ENCODE measurements around the gene AGAP2. TPM values are rescaled to one million over a fixed set of nuclear protein-coding genes. Genes with fewer than 3 reads are reported as not detected.

AGAP2 gene
- total RNA-seq, 1 experiment from 2014 or later = 2.0 TPM

DNA sequence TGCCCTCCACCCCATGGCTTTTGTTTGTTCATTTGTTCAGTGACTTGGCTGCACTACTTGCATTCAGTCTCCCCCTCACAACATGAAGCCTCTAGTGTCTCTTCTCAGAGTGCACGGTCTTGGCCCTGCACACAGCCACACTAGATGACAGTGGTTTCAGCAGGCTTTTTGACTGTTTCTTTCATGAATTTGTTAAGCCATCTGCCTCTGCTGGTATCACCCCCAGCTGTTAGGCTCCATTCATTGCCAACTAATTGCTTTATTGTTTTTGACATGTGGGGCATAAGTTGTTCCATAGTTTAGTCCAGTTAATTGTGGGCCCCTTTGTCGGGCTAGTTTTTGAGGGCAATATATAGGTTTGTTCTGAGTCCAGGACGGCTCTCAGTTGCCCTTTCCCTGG is 25.8 kb downstream of the AGAP2 start:
- ATAC-seq (no peak), DNase-seq (ENCODE audit: low spot score) (no peak)
- Mint-ChIP-seq H3K9me3 (peaks cover 7% of the 10 kb centered on the region; the same call in 1 of the 2 replicates), H3K4me1 (no peaks in the 10 kb centered on the region), H3K36me3 (no peaks in the 10 kb centered on the region; the same call in none of the 2 replicates), H3K27ac (no peak overlapping the region), H3K27me3 (ENCODE audit: low read depth) (no peaks in the 10 kb centered on the region), H3K4me3 (no peak overlapping the region)
- TF ChIP-seq NR1H2 (CRISPR knock-in tag; IDR thresholded peaks at IDR 0.05) = no peak
- no peak for TF ChIP-seq ETV6 (CRISPR knock-in tag; IDR thresholded peaks at IDR 0.05)
- TF ChIP-seq EMX1 (CRISPR knock-in tag; IDR thresholded peaks at IDR 0.05) = no peak
- TF ChIP-seq SOX15 (CRISPR knock-in tag; IDR thresholded peaks at IDR 0.05) = no peak
- TF ChIP-seq, protein P1, sequence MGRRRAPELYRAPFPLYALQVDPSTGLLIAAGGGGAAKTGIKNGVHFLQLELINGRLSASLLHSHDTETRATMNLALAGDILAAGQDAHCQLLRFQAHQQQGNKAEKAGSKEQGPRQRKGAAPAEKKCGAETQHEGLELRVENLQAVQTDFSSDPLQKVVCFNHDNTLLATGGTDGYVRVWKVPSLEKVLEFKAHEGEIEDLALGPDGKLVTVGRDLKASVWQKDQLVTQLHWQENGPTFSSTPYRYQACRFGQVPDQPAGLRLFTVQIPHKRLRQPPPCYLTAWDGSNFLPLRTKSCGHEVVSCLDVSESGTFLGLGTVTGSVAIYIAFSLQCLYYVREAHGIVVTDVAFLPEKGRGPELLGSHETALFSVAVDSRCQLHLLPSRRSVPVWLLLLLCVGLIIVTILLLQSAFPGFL (CRISPR knock-in tag; IDR thresholded peaks at IDR 0.05; ENCODE audit: borderline replicate concordance) = no peak
- TF ChIP-seq, protein P2, sequence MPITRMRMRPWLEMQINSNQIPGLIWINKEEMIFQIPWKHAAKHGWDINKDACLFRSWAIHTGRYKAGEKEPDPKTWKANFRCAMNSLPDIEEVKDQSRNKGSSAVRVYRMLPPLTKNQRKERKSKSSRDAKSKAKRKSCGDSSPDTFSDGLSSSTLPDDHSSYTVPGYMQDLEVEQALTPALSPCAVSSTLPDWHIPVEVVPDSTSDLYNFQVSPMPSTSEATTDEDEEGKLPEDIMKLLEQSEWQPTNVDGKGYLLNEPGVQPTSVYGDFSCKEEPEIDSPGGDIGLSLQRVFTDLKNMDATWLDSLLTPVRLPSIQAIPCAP (CRISPR knock-in tag; IDR thresholded peaks at IDR 0.05) = no peak
- ChIA-PET POLR2A (no interaction called here), CTCF (interaction anchor here (1.9 kb wide), 2 partner anchors 13 to 80 kb away, joined by 5 to 13 read pairs; partner anchors contain the start of gene B4GALNT1)

DNA sequence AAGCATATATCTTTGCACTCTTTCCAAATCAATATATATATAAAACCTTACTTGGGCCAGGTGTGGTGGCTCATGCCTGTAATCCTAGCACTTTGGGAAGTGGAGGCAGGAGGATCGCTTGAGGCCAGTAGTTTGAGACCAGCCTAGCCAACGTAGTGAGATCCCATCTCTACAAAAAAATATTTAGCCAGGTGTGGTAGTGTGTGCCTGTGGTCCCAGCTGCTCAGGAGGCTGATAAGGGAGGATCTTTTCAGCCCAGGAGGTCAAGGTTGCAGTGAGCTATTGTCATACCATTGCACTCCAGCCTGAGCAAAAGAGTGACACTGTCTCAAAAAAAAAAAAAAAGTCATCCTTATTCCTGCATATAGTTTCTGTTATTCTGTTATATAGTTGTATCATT is 30.2 kb downstream of the AGAP2 start:
- no peaks in the 10 kb centered on the region for H3K4me1 Mint-ChIP-seq
- peaks cover 17% of the 10 kb centered on the region for H3K36me3 Mint-ChIP-seq
- TF ChIP-seq ETV6 (CRISPR knock-in tag; IDR thresholded peaks at IDR 0.05) = no peak
- TF ChIP-seq, protein P3, sequence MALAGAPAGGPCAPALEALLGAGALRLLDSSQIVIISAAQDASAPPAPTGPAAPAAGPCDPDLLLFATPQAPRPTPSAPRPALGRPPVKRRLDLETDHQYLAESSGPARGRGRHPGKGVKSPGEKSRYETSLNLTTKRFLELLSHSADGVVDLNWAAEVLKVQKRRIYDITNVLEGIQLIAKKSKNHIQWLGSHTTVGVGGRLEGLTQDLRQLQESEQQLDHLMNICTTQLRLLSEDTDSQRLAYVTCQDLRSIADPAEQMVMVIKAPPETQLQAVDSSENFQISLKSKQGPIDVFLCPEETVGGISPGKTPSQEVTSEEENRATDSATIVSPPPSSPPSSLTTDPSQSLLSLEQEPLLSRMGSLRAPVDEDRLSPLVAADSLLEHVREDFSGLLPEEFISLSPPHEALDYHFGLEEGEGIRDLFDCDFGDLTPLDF (CRISPR knock-in tag; IDR thresholded peaks at IDR 0.05) = no peak
- TF ChIP-seq, protein P4, sequence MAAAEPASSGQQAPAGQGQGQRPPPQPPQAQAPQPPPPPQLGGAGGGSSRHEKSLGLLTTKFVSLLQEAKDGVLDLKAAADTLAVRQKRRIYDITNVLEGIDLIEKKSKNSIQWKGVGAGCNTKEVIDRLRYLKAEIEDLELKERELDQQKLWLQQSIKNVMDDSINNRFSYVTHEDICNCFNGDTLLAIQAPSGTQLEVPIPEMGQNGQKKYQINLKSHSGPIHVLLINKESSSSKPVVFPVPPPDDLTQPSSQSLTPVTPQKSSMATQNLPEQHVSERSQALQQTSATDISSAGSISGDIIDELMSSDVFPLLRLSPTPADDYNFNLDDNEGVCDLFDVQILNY (CRISPR knock-in tag; IDR thresholded peaks at IDR 0.05) = no peak
- TF ChIP-seq TP53 (CRISPR knock-in tag; IDR thresholded peaks at IDR 0.05) = no peak
- TF ChIP-seq TCF7 (CRISPR knock-in tag; IDR thresholded peaks at IDR 0.05; ENCODE audit: low read depth) = no peak
- no peak for TF ChIP-seq JUN (CRISPR knock-in tag; IDR thresholded peaks at IDR 0.05)
- TF ChIP-seq CREM (CRISPR knock-in tag; IDR thresholded peaks at IDR 0.05) = no peak
- TF ChIP-seq, protein P5, sequence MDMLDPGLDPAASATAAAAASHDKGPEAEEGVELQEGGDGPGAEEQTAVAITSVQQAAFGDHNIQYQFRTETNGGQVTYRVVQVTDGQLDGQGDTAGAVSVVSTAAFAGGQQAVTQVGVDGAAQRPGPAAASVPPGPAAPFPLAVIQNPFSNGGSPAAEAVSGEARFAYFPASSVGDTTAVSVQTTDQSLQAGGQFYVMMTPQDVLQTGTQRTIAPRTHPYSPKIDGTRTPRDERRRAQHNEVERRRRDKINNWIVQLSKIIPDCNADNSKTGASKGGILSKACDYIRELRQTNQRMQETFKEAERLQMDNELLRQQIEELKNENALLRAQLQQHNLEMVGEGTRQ (CRISPR knock-in tag; IDR thresholded peaks at IDR 0.05) = no peak
- TF ChIP-seq NFATC4 (CRISPR knock-in tag; IDR thresholded peaks at IDR 0.05) = no peak
- TF ChIP-seq ZNF423 (CRISPR knock-in tag; IDR thresholded peaks at IDR 0.05) = no peak
- TF ChIP-seq, protein P6, sequence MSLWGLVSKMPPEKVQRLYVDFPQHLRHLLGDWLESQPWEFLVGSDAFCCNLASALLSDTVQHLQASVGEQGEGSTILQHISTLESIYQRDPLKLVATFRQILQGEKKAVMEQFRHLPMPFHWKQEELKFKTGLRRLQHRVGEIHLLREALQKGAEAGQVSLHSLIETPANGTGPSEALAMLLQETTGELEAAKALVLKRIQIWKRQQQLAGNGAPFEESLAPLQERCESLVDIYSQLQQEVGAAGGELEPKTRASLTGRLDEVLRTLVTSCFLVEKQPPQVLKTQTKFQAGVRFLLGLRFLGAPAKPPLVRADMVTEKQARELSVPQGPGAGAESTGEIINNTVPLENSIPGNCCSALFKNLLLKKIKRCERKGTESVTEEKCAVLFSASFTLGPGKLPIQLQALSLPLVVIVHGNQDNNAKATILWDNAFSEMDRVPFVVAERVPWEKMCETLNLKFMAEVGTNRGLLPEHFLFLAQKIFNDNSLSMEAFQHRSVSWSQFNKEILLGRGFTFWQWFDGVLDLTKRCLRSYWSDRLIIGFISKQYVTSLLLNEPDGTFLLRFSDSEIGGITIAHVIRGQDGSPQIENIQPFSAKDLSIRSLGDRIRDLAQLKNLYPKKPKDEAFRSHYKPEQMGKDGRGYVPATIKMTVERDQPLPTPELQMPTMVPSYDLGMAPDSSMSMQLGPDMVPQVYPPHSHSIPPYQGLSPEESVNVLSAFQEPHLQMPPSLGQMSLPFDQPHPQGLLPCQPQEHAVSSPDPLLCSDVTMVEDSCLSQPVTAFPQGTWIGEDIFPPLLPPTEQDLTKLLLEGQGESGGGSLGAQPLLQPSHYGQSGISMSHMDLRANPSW (CRISPR knock-in tag; conservative IDR thresholded peaks at IDR 0.05; ENCODE audit: low read depth) = no peak
- no peak for TF ChIP-seq ZNF263 (CRISPR knock-in tag; IDR thresholded peaks at IDR 0.05; ENCODE audit: low read depth)
- H3K27me3 Mint-ChIP-seq (ENCODE audit: low read depth) = no peaks in the 10 kb centered on the region
- ATAC-seq (no peak), DNase-seq (ENCODE audit: low spot score) (no peak)
- no peak overlapping the region for H3K27ac Mint-ChIP-seq
- H3K4me3 Mint-ChIP-seq = no peak overlapping the region
- ChIA-PET POLR2A (no interaction called here), CTCF (interaction anchor here (0.7 to 1.8 kb wide), 3 partner anchors 15 to 48 kb away, joined by 3 to 5 read pairs (median 4); partner anchors contain the start of gene OS9)
- peaks cover 12% of the 10 kb centered on the region for H3K9me3 Mint-ChIP-seq
